GM19463 (cell line): ENCODE measurements around the gene PITPNB.

Experiments used
- ATAC-seq: cut with Tn5 transposase; IDR thresholded peaks from one replicate; pipeline ENCODE4 v1.9.1; 2021; ENCODE audit warnings: mild to moderate bottlenecking, moderate library complexity; ENCODE audit not compliant: unreplicated experiment

PITPNB gene

DNA sequence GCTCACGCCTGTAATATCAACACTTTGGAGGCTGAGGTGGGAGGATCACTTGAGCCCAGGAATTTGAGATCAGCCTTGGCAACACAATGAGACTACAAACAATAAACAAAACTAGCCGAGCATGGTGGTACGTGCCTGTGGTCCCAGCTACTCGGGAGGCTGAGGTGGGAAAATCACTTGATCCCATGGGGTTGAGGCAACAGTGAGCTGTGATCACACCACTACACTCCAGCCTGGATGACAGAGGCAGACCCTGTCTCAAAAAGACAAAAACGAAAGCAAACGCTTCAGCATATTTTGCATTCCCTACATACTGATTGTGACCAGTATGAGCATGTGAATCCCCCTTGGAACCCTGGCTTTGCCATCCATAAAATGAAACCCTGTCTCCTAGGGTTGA lies 83.6 kb downstream of the PITPNB start:
- no peak for ATAC-seq

DNA sequence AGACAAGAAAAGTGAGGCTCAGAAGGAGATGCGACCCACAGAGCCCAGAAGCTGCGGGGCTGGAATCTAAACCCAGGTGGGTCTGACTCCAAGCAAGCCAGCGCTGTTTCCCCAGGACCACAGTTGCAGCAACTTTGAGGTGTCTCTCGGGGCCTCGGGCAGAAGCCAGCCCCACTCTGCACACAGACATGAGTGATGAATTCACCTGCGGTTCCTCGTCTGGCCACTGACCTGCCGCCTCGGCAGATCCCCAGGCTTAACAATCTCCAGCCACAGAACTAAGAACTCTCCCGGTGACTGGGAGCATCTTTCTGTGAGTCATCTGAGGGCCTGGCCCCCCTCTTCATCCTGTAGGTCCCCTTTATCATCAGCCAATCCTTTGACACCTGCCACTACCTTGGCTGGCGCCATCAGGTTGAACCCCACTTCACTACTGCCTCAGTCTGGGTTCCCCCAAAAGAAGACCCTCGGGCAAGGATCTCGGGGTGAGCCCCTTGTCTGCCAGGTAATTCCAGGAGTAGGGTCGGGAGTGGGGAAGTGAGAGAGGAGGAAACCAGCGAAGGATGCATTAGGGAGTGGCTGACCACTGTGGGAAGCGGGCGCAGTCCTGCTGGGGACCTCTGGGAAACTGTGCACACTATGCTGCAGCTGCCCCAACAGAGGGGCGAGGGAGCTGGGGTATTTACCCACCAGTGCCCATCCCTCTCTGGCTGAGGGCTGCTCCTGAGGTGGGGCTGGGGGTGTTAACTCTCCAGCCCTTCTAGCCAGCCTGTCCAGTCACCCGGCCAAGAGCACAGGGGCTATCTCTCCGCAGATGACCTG lies 84.5 kb downstream of the PITPNB start:
- no peak for ATAC-seq

- ATAC-seq: no peak
These were observed 85.3 kb downstream of the PITPNB start for GRCh38 chr22:27833803-27834202.

DNA sequence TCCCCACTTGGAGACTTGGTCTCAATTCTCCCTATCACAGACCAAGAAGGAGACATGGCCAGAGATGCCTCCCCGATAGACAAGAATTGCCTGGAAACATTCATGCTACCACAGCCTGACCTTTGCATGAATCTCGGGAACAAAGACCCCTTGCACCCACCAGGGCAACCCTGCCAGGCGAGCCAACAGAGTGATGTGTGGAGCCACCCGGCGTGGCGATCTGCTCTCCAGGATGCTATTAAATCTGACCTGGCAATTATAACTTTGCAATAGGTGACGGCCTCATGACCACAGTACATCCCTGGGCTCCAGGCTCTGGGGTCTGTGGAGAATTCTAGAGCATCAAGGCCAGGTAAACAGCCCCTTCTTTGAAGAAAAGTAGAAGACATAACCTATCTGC lies 86.5 kb downstream of the PITPNB start:
- ATAC-seq: no peak

GRCh38 chr22:27829620-27830019 lies 89.4 kb downstream of the PITPNB start:
- ATAC-seq: no peak

- ATAC-seq: no peak
These were observed 91.2 kb downstream of the PITPNB start for GRCh38 chr22:27827604-27828587.

GRCh38 chr22:27825174-27825573 lies 93.9 kb downstream of the PITPNB start:
- ATAC-seq: no peak

GRCh38 chr22:27823221-27823620 lies 95.8 kb downstream of the PITPNB start:
- ATAC-seq: no peak

DNA sequence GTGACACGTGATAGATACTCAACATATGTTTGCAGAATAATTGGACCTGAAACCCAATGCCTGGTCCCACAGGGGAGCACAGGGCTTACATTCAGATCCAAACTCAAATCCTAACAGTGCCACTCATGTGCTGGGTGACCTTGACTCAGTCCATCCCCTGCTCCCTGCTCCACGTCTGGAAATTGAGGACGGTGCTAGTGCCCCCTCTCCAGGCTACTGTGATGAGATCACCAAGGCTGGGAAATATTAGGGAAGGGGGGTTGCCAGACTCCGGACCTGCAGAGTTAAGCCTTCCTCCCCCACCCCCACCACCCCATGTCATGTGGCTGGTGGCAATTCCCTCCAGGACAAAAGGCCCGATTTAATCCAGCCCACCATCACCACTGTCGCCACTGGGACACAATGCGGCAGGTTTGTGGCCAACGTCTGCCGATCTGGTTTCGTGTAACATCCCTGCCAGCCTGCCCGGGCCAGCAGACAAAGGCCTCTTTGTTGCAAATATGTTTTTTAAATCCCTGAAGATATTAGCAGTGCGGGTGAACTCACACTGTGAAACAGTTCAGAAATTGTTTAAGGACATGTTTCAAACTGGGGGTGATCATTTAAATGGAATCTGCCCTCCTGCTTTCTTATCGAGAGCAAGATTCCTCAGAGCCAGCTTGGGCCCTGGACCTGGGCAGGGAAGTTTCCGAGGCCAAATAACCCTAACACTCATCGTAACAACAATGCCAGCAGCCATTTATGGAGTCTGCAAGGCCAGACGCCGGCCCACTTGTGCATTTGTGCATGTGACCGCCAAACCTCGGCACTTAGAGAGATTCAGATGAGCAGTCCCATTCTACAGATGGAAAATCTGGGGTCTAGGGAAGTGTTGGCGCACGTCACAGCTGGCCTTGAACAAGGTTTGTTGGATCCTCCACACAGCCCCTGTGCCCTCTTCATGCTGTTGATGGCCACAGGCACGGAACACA lies 97.9 kb downstream of the PITPNB start:
- no peak for ATAC-seq

GRCh38 chr22:27816552-27816951 lies 102.5 kb downstream of the PITPNB start:
- ATAC-seq: no peak

DNA sequence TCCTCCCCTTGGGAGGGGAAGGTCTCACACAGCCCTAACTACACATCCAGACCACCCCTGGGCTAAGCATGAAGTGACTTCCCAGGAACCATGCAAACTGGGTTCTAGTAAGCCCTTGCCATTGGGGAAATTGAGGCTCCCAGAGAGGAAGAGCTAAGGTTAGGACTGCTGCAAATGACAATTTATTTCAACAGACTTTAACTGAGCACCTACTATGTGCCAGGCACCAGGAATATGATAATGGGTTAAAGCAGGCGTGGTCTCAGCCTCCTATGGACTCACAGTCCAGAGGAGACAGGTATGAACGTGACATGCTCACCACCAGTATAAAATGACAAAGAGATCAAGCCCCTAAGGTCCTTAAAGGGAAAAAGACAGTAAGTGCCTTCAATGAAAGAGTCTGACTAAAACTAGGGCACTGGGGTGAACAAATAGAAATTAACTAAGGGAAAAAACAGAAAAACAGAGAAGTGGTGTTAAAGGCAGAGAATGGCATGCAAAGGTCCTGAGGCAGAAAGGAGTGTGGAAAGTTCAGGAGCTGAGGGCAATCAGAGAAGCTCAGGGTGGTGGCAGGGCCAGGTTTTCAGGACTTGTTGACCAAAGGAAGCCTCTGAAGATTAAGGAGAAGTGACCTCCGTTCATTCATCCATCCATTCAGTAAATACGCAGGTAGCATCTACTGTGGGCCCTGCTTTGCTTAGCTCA lies 103.1 kb downstream of the PITPNB start:
- ATAC-seq: no peak

- ATAC-seq: no peak
These were observed 104.1 kb downstream of the PITPNB start for GRCh38 chr22:27814993-27815392.

- ATAC-seq: no peak
These were observed 107.3 kb downstream of the PITPNB start for GRCh38 chr22:27811778-27812177.

DNA sequence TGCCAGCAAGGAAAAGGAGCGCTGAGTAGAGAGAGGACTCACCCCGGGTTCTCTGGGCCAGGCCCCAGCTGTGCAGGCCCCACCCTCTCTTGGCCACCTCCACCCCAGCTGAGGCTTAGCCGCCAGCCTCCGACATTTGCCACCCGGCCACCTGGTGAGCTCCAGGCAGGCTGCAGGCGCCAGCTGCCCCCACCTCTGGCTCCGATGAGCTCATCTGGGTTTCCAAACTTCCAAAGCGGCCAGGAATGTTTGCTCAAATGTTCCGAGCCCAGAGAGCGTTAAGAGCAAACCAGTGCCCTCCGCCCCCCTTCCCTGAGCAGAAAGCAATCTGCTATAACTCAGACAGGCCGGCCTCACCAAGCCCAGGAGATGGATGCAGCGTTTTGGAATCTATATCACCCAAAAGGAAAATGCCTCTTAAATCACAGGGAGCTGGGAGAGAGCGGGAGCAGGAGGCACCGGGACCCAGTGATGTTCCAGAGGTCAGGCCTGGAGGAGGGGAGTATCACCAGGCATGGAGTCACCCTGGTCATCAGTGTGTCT lies 108.4 kb downstream of the PITPNB start:
- no peak for ATAC-seq

GRCh38 chr22:27809700-27810608 lies 109.1 kb downstream of the PITPNB start:
- no peak for ATAC-seq

- ATAC-seq: no peak
These were observed 109.8 kb downstream of the PITPNB start for GRCh38 chr22:27809226-27809603.

- ATAC-seq: no peak
These were observed 110.4 kb downstream of the PITPNB start for GRCh38 chr22:27808451-27809225.

- no peak for ATAC-seq
These were observed 113.2 kb downstream of the PITPNB start for GRCh38 chr22:27805841-27806240.
